C4-2B (cell line): ENCODE results near the gene FGGY.
A peak's percentile ranks its signal among the peaks of the same experiment; 100 is the strongest.

Experiments
- H3K27ac ChIP-seq: fragments of 450-650 bp; 2 replicates; pipeline ENCODE4 v1.5.1; 2017
- CTCF ChIP-seq: fragments of 450-650 bp; conservative IDR thresholded peaks from 2 replicates; pipeline ENCODE4 v1.5.1; 2017; ENCODE audit warnings: mild to moderate bottlenecking
- ZFX ChIP-seq: fragments of 450-650 bp; IDR thresholded peaks from 2 replicates; pipeline ENCODE4 v1.6.1; 2017

Gene FGGY

DNA sequence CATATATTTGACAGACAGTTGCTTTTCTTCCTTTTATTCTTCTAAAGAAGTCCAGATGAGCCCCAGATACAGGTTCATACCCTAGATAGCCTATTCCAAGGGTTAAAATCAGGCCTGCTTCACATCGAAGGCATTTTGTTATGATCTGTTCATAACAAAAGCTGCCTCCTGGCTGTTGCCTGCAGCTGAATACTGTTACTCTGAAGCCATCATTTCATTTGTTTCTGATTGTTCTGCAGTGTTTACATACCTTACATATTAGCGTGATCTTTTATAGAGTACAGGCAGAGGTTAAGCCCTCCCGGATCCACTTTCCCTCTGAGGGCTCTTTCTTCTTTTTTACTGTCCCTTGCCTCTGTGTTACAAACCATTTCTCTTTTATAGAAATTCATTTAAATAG, 298.9 kb downstream of the FGGY start:
- TF ChIP-seq ZFX (no peak), CTCF (0 out of 2 replicates have a peak, but pooled peaks have one; percentile 8)
- peak overlapping the region; percentile 65 for H3K27ac ChIP-seq

DNA sequence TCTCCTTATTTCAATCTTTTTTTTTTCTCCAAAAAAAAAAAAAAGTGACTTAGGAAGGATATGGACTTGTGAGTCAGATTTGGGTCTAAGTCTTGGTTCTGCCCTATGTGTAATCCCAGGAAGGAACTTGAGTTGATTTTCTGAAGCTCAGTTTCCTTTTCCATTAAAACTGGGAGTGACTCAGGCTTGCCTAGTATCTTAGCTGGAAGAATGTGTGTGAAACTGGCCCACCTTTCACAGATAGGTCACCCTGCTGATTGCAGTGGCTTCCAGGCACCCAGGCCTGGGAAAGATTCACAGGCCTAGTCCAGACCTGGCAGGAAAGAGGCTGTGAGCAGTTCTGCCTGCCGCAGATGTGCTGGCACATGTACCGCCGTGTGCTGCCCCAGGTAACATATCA, 299.5 kb downstream of the FGGY start:
- peak overlapping the region; percentile 84 for H3K27ac ChIP-seq
- TF ChIP-seq CTCF (no peak), ZFX (no peak)

DNA sequence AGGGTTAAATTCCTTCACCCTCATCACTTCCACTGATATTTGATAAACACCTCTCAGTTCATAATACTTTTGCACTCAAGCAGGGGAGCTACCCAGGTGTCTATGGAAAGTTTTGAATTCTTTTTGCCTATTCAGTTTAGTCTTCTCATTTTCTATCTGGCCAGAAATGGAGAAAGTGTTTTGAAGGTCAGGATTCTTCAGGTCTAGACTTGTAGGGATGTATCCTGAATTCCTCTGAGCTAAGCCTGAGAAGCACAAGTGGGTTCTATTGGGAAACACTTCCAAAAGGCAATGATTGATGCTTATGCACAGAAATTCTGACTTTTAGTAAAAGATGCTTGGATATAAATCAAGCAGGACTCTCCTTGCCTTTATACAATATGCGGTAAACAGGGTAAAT, 300.1 kb downstream of the FGGY start:
- TF ChIP-seq CTCF (no peak), ZFX (no peak)
- peak overlapping the region; percentile 84 for H3K27ac ChIP-seq

DNA sequence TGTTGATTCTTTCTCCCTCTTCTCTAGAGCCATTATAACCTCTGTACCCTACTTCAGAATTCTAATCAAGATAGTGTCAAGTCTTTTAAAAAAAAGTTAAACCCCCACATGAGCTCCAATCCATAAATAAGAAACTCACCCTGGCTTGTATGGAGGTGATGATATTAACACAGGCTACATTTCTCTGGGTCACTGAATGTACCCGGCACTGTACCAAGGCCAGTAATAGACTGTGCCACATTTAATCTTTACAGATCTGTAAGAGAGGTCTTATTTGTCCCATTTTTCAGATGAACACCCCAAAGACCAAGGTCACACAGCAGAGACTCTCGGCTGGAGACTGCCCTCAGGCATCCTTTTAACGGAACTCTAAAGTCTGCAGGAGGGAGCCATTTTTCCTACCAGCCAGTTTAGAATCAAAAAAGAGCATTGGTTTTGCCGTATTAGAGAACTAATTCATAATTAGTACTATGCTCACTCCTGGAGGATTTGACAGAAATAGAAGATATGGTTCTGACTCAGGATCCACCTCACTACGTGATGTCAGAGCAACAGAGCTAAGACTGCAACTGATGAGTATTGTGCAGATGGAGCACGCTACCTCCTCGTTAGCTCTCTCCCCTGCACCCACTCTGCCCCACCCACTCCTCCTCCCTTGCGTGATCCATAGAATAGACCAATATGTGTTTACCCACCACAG, 300.7 kb downstream of the FGGY start:
- no peak overlapping the region for H3K27ac ChIP-seq
- TF ChIP-seq ZFX (no peak), CTCF (no peak)

DNA sequence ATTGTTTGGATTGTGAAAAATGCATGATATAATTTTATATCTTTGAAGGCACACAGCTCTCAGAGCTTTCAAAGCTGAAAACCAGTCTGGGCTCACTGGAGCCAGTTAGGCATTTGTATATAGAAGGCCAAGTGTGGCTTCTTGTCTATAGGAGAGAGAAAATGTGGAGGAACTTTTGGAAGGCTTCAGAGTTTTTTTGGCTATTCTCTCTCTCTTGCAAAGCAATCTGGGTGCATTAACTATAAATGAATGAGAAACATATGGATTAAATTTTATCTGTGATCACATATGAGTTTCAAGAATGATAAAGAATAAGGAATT, 301.2 kb downstream of the FGGY start:
- H3K27ac ChIP-seq, result no peak overlapping the region

GRCh38 chr1:59601041-59601441, 304.1 kb downstream of the FGGY start:
- no peak overlapping the region for H3K27ac ChIP-seq
- no peak for TF ChIP-seq CTCF
- TF ChIP-seq ZFX, result no peak

More for the DNA sequence above, 301.2 kb downstream of the FGGY start:
- TF ChIP-seq ZFX, result no peak
- TF ChIP-seq CTCF, result no peak

GRCh38 chr1:59601811-59602210, 304.9 kb downstream of the FGGY start:
- TF ChIP-seq ZFX (no peak), CTCF (no peak)
- H3K27ac ChIP-seq, result no peak overlapping the region
